Gastrocnemius medialis (tissue), 4 donors: ENCODE results near the gene B3GNT3. TPM values are rescaled to one million over a fixed set of nuclear protein-coding genes. Genes with fewer than 3 reads are reported as not detected.

Experiments
- ATAC-seq, 2 donors: fragments of 150-250 bp; one replicate each; pipeline ENCODE4 v1.9.1; 2016
- DNase-seq, 2 donors: peaks; one replicate each; pipeline ENCODE4 v3.0.0-alpha.2; 2019
- H3K27ac ChIP-seq, 4 donors: fragments of 200-600 bp; sonication (generic); 1 replicate in 1 of 4; 2 replicates in 3 of 4; pipeline ENCODE4 v1.5.1; 2016 to 2018; ENCODE audit warnings: mild to moderate bottlenecking in 2 of 4, moderate library complexity in 1 of 4
- H3K27me3 ChIP-seq, 3 donors: fragments of 200-600 bp; sonication (generic) in 2 of 3; 1 replicate in 1 of 3; 2 replicates in 2 of 3; pipeline versions ENCODE4 v1.5.1 to v1.6.0; 2016 to 2019; ENCODE audit warnings: mild to moderate bottlenecking in 1 of 3, moderate library complexity in 1 of 3
- H3K36me3 ChIP-seq, 2 donors: fragments of 200-600 bp; sonication (generic) in 1 of 2; one replicate each; pipeline ENCODE4 v1.5.1; 2017 to 2018
- H3K4me1 ChIP-seq, 2 donors: fragments of 200-600 bp; sonication (generic) in 1 of 2; one replicate each; pipeline ENCODE4 v1.5.1; 2016 to 2017; ENCODE audit warnings: mild to moderate bottlenecking in 2 of 2
- H3K4me3 ChIP-seq, 4 donors: fragments of 200-600 bp; sonication (generic) in 3 of 4; 1 replicate in 1 of 4; 2 replicates in 3 of 4; pipeline ENCODE4 v1.5.1; 2016 to 2019; ENCODE audit warnings: mild to moderate bottlenecking in 2 of 4
- H3K9me3 ChIP-seq, 3 donors: fragments of 200-600 bp; sonication (generic) in 2 of 3; 1 replicate in 1 of 3; 2 replicates in 2 of 3; pipeline ENCODE4 v1.5.1; 2016 to 2019
- CTCF ChIP-seq, 5 experiments: fragments of 450-650 bp in 3 of 5; fragments of 200-600 bp in 2 of 5; sonication (generic) in 2 of 5; IDR thresholded peaks in 4 of 5; conservative IDR thresholded peaks in 1 of 5; 1 replicate in 4 of 5; 2 replicates in 1 of 5; pipeline ENCODE4 v1.5.1; 2016 to 2019; ENCODE audit warnings: antibody characterized with exemption in 5 of 5, mild to moderate bottlenecking in 3 of 5, moderate library complexity in 3 of 5
- POLR2A ChIP-seq, 2 donors: fragments of 450-650 bp; IDR thresholded peaks; one replicate each; pipeline ENCODE4 v1.6.1; 2017; ENCODE audit warnings: antibody characterized with exemption in 2 of 2, mild to moderate bottlenecking in 2 of 2, moderate library complexity in 2 of 2
- in situ Hi-C, 4 donors: fragments of 200-750 bp; cut with MboI; loops; one replicate each; pipeline versions ENCODE4 v1.15.0 to v1.8.0; 2017; ENCODE audit warnings: low sequenced_read_pairs in 4 of 4
- intact Hi-C: fragments of 100-400 bp; cut with DNase I; formaldehyde crosslinking; loops from one replicate; pipeline ENCODE4 v1.15.1; 2023; ENCODE audit warnings: low total_unique reads
- total RNA-seq, 4 donors: library from RNA; depleted of rRNA; stranded (reverse); fragments of >200 nt; gene quantifications; one replicate each; pipeline versions ENCODE4 v1.1.0 to v1.2.3, GENCODE V29; 2016

B3GNT3 gene
- total RNA-seq, 4 donors from 2014 or later = 0.13 to 0.39 TPM; not detected in 2

- H3K36me3 ChIP-seq = no peaks in the 10 kb centered on the region
- peaks cover 0 to 8% (median 5%) of the 10 kb centered on the region in 3 donors for H3K27me3 ChIP-seq
- no peak for DNase-seq
- in situ Hi-C loops = no loop called here
- no peaks in the 10 kb centered on the region for H3K9me3 ChIP-seq
- intact Hi-C loops = no loop called here
- H3K27ac ChIP-seq = no peak overlapping the region
- no peak for TF ChIP-seq CTCF (IDR thresholded peaks at IDR 0.05 in 4 of 5, conservative IDR thresholded peaks at IDR 0.05 in 1 of 5)
- TF ChIP-seq POLR2A (IDR thresholded peaks at IDR 0.05) = no peak
- no peak for ATAC-seq
- no peak overlapping the region for H3K4me3 ChIP-seq
- H3K4me1 ChIP-seq = no peaks in the 10 kb centered on the region
Observed at GRCh38 chr19:17817668-17818363, 22.9 kb downstream of the B3GNT3 start.

- Histone ChIP-seq H3K4me1 (no peaks in the 10 kb centered on the region), H3K27ac (no peak within 1 kb of the TSS), H3K9me3 (no peaks in the 10 kb centered on the region), H3K4me3 (no peak within 1 kb of the TSS), H3K36me3 (no peaks in the 10 kb centered on the region), H3K27me3 (peaks cover 7 to 12% (median 10%) of the 10 kb centered on the region in 3 donors)
- DNase-seq (no peak), ATAC-seq (no peak)
- in situ Hi-C loops = no loop called here
- intact Hi-C loops = no loop called here
- TF ChIP-seq CTCF (IDR thresholded peaks at IDR 0.05 in 4 of 5, conservative IDR thresholded peaks at IDR 0.05 in 1 of 5) (no peak), POLR2A (IDR thresholded peaks at IDR 0.05) (no peak)
Observed at GRCh38 chr19:17821190-17821589, 26.3 kb downstream of the B3GNT3 start, which contains the start of gene INSL3. Gene INSL3, minus strand, starts transcription at chr19:17821519. Its CDS starts 13 bp downstream, at chr19:17821506.

- in situ Hi-C loops = no loop called here
- no peak overlapping the region for H3K4me3 ChIP-seq
- H3K27ac ChIP-seq = no peak overlapping the region
- intact Hi-C loops = no loop called here
- ATAC-seq (no peak), DNase-seq (no peak)
- H3K4me1 ChIP-seq = no peaks in the 10 kb centered on the region
- TF ChIP-seq CTCF (IDR thresholded peaks at IDR 0.05 in 4 of 5, conservative IDR thresholded peaks at IDR 0.05 in 1 of 5) (no peak), POLR2A (IDR thresholded peaks at IDR 0.05) (no peak)
- H3K9me3 ChIP-seq = no peaks in the 10 kb centered on the region
- peaks cover 16 to 28% (median 21%) of the 10 kb centered on the region in 3 donors for H3K27me3 ChIP-seq
- no peaks in the 10 kb centered on the region for H3K36me3 ChIP-seq
Observed at GRCh38 chr19:17824339-17824738, 29.4 kb downstream of the B3GNT3 start.

- intact Hi-C loops (no loop called here), in situ Hi-C loops (no loop called here)
- Histone ChIP-seq H3K27ac (no peak overlapping the region), H3K9me3 (no peaks in the 10 kb centered on the region), H3K36me3 (no peaks in the 10 kb centered on the region), H3K4me3 (no peak overlapping the region), H3K27me3 (peaks cover 32 to 51% (median 42%) of the 10 kb centered on the region in 3 donors), H3K4me1 (no peaks in the 10 kb centered on the region)
- no peak for ATAC-seq
- TF ChIP-seq POLR2A (IDR thresholded peaks at IDR 0.05) (no peak), CTCF (IDR thresholded peaks at IDR 0.05 in 4 of 5, conservative IDR thresholded peaks at IDR 0.05 in 1 of 5) (no peak)
- DNase-seq = no peak
Observed at GRCh38 chr19:17826508-17827056, 31.6 kb downstream of the B3GNT3 start.
